Stimulated activated CD8-positive, alpha-beta memory T cell treated with anti-CD3 and anti-CD28 coated beads, Interleukin-15, amount 100 ng/mL, for 48 hours (primary cell): ENCODE data around the gene ALPG.

ENCODE experiments used
- DNase-seq, 2 donors: peaks; one replicate each; pipeline ENCODE4 v3.0.0-alpha.2; 2020; ENCODE audit warnings: low read depth in 2 of 2

The ALPG gene

GRCh38 chr2:232458051-232458660 is 51.5 kb downstream of the ALPG start:
- DNase-seq = no peak

GRCh38 chr2:232458661-232459418 is 52.2 kb downstream of the ALPG start:
- DNase-seq = no peak

GRCh38 chr2:232459419-232460035 is 52.9 kb downstream of the ALPG start:
- no peak for DNase-seq

- DNase-seq = no peak
These were observed 53.5 kb downstream of the ALPG start for GRCh38 chr2:232460171-232460570.
